GDM1 (cell line): ENCODE results near the gene UHRF2.
"Not testable (repeated sequence)": the region's sequence is repeated elsewhere in the genome, so short reads cannot be mapped to it uniquely, and the experiment has no call there.

Experiments
- DNase-seq: peaks from one replicate; lab custom pipeline; 2025; lab: John Stamatoyannopoulos, UW

UHRF2 gene

DNA sequence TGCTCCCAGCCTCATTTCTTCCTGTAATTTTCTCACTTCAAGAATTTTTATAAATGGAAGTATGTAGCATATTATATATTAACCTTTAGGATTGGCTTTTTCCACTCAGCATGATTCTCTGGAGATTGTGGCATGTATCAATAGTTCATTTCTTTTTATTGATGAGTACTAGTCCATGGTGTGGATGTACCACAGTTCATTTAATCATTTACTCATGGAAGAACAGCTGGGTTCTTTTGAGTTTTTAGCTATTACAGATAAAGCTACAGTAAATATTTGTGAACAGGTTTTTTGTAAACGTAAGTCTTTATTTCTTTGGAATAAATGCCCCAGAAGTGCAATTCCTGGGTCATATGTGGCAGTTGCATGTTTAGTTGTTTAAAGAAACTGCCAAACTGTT lies 76.1 kb downstream of the UHRF2 start:
- no peak for DNase-seq

- DNase-seq, result no peak
Measured at GRCh38 chr9:6490863-6491262, 77.9 kb downstream of the UHRF2 start.

- DNase-seq, result no peak
Measured at GRCh38 chr9:6495466-6495865, 82.5 kb downstream of the UHRF2 start.

DNA sequence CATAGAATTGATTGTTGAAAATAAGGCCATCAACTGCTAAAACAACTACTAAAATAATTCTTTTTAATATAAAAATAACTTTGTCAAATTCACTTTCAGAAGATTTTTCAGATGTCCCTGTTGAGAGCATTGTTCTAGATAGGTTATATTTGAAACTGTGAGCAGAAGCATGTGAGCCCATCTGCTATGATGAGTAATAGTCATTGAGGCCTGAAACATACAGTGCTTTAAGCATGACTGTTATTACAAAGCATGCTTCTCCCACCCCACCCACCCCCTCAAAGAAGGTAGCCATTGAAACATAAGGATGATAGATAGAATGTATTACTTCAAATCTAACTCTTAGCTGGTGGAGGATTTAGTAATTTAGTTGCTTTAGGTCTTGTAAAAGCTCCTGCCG lies 86.0 kb downstream of the UHRF2 start:
- DNase-seq, result no peak

- DNase-seq, result no peak
Measured at GRCh38 chr9:6501526-6502210, 88.7 kb downstream of the UHRF2 start.

GRCh38 chr9:6502399-6502798 lies 89.4 kb downstream of the UHRF2 start:
- no peak for DNase-seq

DNA sequence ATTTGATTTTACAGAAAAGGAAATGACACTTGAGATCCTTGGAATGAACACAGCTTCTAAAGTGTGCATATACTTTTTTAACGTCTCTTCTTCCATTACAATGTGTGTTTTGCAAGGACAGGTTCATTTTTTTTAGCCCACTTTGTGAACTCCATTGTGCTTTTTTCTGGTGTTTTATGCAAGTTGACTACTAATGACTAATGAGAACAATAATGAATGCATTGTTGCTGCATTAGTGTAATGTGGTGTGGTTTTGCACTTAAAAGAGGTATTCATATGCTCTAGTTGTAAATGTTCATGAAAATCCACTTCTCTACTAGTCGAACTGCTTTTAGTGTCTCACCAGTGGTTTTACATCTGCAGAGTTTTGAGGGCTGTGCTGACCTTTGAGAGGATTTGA lies 93.6 kb downstream of the UHRF2 start:
- no peak for DNase-seq

GRCh38 chr9:6512085-6512657 lies 99.2 kb downstream of the UHRF2 start:
- DNase-seq, result no peak

GRCh38 chr9:6522263-6522662 lies 109.3 kb downstream of the UHRF2 start:
- no peak for DNase-seq

DNA sequence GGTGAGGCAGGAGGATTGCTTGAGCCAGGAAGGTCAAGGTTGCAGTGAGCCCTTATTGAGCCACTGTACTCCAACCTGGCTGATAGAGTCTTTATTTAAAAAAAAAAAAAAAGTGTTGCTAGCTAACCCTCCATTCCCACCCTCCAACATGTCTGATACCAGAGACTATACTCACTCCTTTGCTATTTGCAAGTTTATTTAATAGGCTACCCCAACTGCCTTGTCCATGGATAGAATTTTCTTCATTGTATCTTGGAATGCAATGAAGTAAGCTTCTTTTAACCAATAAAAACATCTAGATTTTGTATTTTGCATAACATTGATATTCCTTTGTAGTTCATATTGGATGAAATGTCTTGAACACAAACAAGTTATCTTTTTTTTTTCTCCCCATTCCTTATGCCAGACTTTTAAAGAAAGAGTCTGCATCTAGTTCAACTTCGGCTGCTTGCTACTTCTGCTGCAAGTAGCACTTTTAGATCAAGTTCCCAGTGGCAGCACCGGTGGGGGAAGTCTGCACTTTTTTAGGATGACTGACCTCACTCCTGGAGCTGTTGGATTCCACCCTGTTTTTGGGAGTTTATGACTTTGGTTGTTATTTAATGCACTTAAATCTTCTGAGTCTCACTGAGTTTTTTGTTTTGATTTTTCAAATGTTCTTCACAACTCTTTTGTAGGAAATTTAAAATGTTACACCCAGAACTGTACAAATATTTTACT lies 112.5 kb downstream of the UHRF2 start:
- DNase-seq, result no peak

GRCh38 chr9:6535594-6535993 lies 122.6 kb downstream of the UHRF2 start:
- DNase-seq, result no peak

DNA sequence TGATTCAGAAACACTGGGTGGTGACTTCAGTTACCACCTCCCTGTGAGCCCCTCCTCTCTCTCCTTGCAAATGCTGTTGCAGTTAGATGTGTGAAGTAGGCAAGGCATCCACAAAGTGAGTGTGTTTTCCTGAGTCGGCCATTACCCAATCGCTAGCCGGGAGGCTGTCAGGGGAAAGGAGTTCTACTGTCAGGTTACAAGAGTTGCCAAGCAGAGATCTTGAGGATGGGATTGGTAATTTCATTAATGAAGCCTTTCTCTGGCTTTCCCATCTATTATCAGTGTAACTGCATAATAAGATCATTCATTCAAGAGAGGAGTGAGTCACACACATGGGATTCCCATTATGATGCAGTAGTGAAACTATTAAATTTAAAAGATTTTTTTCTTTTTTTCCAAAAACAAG lies 125.7 kb downstream of the UHRF2 start:
- DNase-seq, result no peak

DNA sequence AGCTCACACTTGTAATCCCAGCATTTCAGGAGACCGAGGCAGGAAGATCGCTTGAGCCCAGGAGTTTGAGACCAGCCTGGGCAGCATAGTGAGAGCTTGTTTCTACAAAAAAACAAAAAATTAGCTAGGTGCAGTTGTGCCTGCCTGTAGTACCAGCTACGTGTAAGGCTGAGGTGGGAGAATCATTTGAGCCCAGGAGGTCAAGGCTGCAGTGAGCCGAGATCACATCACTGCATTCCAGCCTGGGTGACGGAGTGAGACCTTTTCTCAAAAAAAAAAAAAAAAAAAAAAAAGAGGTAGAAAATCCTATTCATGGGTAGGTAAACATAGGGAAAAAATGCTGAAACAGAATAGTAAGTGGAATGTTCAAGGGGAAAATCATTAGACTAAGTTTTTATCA lies 129.6 kb downstream of the UHRF2 start:
- not testable (repeated sequence) for DNase-seq

- no peak for DNase-seq
Measured at GRCh38 chr9:6543204-6543603, 130.2 kb downstream of the UHRF2 start.

GRCh38 chr9:6545017-6545691 lies 132.2 kb downstream of the UHRF2 start:
- no peak for DNase-seq

- no peak for DNase-seq
Measured at GRCh38 chr9:6549106-6549800, 136.3 kb downstream of the UHRF2 start.

DNA sequence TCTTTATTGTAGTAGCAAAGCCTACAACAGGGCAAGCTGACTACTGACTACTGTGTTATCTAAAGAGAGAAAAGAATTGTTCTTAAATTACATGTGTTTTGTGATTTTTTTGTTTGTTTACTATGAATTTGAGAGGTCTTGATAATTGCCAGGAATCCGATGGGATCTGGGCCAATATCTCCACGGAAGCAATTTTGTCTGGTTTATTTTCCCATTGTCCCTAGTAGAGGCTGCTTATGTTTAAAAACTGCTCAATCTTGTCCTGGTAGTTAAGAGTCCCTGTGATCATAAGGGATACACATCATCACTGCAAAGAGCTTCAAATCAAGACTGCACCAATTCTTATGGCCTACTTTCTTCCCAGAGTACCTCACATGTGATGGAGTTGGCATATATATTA lies 138.1 kb downstream of the UHRF2 start:
- DNase-seq, result no peak

- DNase-seq, result no peak
Measured at GRCh38 chr9:6552033-6552432, 139.0 kb downstream of the UHRF2 start.

GRCh38 chr9:6552498-6553121 lies 139.6 kb downstream of the UHRF2 start:
- DNase-seq, result no peak

DNA sequence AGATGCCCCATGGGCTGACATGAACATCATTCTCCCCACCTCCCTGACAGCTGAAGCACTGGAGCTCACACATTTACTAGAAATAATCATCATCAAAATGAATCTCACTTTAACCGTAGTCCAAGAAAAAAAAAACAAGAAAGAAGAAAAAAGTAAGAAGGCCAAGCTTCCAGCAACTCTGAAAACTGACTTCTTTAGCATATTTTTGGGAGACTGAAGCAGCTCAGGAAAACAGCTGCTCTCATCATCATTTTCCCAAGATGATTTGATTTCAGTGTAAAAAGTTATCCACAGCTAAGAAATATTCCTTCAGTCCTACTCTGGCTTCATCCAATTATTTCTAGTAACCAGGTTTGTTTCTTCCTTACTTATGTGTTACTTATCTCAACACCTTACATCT lies 140.9 kb downstream of the UHRF2 start:
- no peak for DNase-seq
